HCT116 (cell line): Measurements from ENCODE around the gene RSAD2. TPM values are rescaled to one million over a fixed set of nuclear protein-coding genes. Genes with fewer than 3 reads are reported as not detected.

Source experiments
- ATAC-seq: fragments of 200-7000 bp; cut with Tn5 transposase; 2 replicates; pipeline ENCODE4 v1.9.1; 2020; ENCODE audit warnings: mild to moderate bottlenecking, moderate library complexity
- BruUV-seq: library from RNA; stranded (reverse); fragments of 400-500 nt; replicated peaks from 2 replicates; lab custom pipeline; 2021; lab: Mats Ljungman, UMichigan
- CTCF ChIA-PET: fragments of 300-600 bp; sonication (Branson Sonifier 250); formaldehyde crosslinking; loops from one replicate; lab custom pipeline; 2021; ENCODE audit warnings: antibody characterized with exemption; lab: Charles Lee
- POLR2A ChIA-PET: fragments of 300-600, 350-600 bp; sonication (Branson Sonifier 250); formaldehyde crosslinking; loops from one replicate; lab custom pipeline; 2021; ENCODE audit warnings: antibody characterized with exemption; lab: Charles Lee
- RAD21 ChIA-PET, 2 experiments: fragments of 300-600 bp; sonication (Branson Sonifier 250); formaldehyde crosslinking; loops; one replicate each; lab custom pipeline; 2023; ENCODE audit warnings: low total read pairs in 2 of 2; ENCODE audit not compliant: uncharacterized antibody in 2 of 2, unreplicated experiment in 2 of 2, low non-redundant PET in 1 of 2; lab: Charles Lee
- DNase-seq: peaks from one replicate; pipeline ENCODE4 v3.0.0-alpha.2; 2010; ENCODE audit warnings: low read depth, low spot score
- H2AFZ ChIP-seq: fragments of 200-600 bp; shearing (Covaris generic), sonication (generic); 2 replicates; pipeline ENCODE4 v1.6.1; 2017; ENCODE audit warnings: low read depth, mixed run types, mixed read lengths, antibody characterized with exemption, low read length; ENCODE audit not compliant: poor library complexity, severe bottlenecking
- H3K27ac ChIP-seq: 2 replicates; pipeline ENCODE4 v1.5.1; 2012; ENCODE audit warnings: low read depth, low read length
- H3K27me3 ChIP-seq: fragments of 200-600 bp; sonication (generic); 2 replicates; pipeline ENCODE4 v1.6.1; 2016; ENCODE audit warnings: mixed run types, low read length, mixed read lengths; ENCODE audit not compliant: insufficient read depth
- H3K36me3 ChIP-seq, 2 experiments: fragments of 200-500 bp in 1 of 2; fragments of 200-600 bp in 1 of 2; sonication (Bioruptor generic) in 1 of 2; sonication (generic) in 1 of 2; 2 replicates each; pipeline versions ENCODE4 v1.5.1 to v1.6.1; 2014 to 2016; ENCODE audit warnings: low read length in 2 of 2, inconsistent platforms in 1 of 2, mixed read lengths in 1 of 2, mixed run types in 1 of 2; ENCODE audit not compliant: insufficient read depth in 2 of 2, control insufficient read depth in 1 of 2
- H3K4me1 ChIP-seq, 2 experiments: fragments of 200-600 bp in 1 of 2; sonication (generic) in 1 of 2; 2 replicates each; pipeline versions ENCODE4 v1.5.1 to v1.6.1; 2012 to 2017; ENCODE audit warnings: low read length in 2 of 2, inconsistent platforms in 1 of 2, mild to moderate bottlenecking in 1 of 2, mixed read lengths in 1 of 2, mixed run types in 1 of 2, moderate library complexity in 1 of 2; ENCODE audit not compliant: insufficient read depth in 2 of 2, control insufficient read depth in 1 of 2
- H3K4me2 ChIP-seq: fragments of 200-600 bp; sonication (generic); 2 replicates; pipeline ENCODE4 v1.6.1; 2017; ENCODE audit warnings: mixed run types, low read length, mixed read lengths
- H3K4me3 ChIP-seq, 2 experiments: fragments of 200-600 bp in 1 of 2; sonication (generic) in 1 of 2; replicated peaks in 1 of 2; 2 replicates each; pipeline ENCODE4 v1.5.1; 2011 to 2016; ENCODE audit warnings: low read length in 2 of 2, control low read depth in 1 of 2, low read depth in 1 of 2, mild to moderate bottlenecking in 1 of 2, mixed read lengths in 1 of 2, mixed run types in 1 of 2
- H3K79me2 ChIP-seq: fragments of 200-600 bp; sonication (generic); 2 replicates; pipeline ENCODE4 v1.6.1; 2017; ENCODE audit warnings: mild to moderate bottlenecking, mixed run types, low read length, moderate library complexity, mixed read lengths; ENCODE audit not compliant: insufficient read depth
- H3K9ac ChIP-seq: fragments of 200-600 bp; sonication (generic); 2 replicates; pipeline ENCODE4 v1.6.1; 2016; ENCODE audit warnings: low read length, mixed read lengths
- H3K9me2 ChIP-seq: fragments of 200-600 bp; sonication (generic), shearing (Covaris generic); 2 replicates; pipeline ENCODE4 v1.6.1; 2017; ENCODE audit warnings: mixed run types, mild to moderate bottlenecking, moderate library complexity; ENCODE audit not compliant: insufficient read depth
- H3K9me3 ChIP-seq, 2 experiments: fragments of 200-500 bp in 1 of 2; fragments of 200-600 bp in 1 of 2; sonication (Bioruptor generic) in 1 of 2; sonication (generic) in 1 of 2; 2 replicates each; pipeline ENCODE4 v1.6.1; 2014 to 2017; ENCODE audit warnings: low read length in 2 of 2, mixed read lengths in 2 of 2, inconsistent platforms in 1 of 2, low read depth in 1 of 2, mild to moderate bottlenecking in 1 of 2, mixed run types in 1 of 2, moderate library complexity in 1 of 2; ENCODE audit not compliant: control insufficient read depth in 1 of 2, insufficient read depth in 1 of 2
- H4K20me1 ChIP-seq: fragments of 200-600 bp; sonication (generic), shearing (Covaris generic); 2 replicates; pipeline ENCODE4 v1.6.1; 2017; ENCODE audit warnings: mixed run types, mild to moderate bottlenecking, moderate library complexity; ENCODE audit not compliant: insufficient read depth
- CBX3 ChIP-seq: IDR thresholded peaks from 2 replicates; pipeline ENCODE4 v1.6.1; 2012; ENCODE audit warnings: low read depth
- CEBPB ChIP-seq: IDR thresholded peaks from 2 replicates; pipeline ENCODE4 v1.6.1; 2012; ENCODE audit warnings: low read depth
- EGR1 ChIP-seq: IDR thresholded peaks from 2 replicates; pipeline ENCODE4 v1.6.1; 2012; ENCODE audit warnings: low read depth
- EZH2 ChIP-seq: fragments of 200-600 bp; sonication (generic); IDR thresholded peaks from 2 replicates; pipeline ENCODE4 v1.6.1; 2017; ENCODE audit warnings: antibody characterized with exemption, mixed run types
- EZH2phosphoT487 ChIP-seq: fragments of 200-600 bp; IDR thresholded peaks from 2 replicates; pipeline ENCODE4 v1.6.1; 2018; ENCODE audit warnings: antibody characterized with exemption, borderline replicate concordance
- FOSL1 ChIP-seq: IDR thresholded peaks from 2 replicates; pipeline ENCODE4 v1.6.1; 2012; ENCODE audit warnings: low read depth
- JUND ChIP-seq: IDR thresholded peaks from 2 replicates; pipeline ENCODE4 v1.6.1; 2012
- POLR2A ChIP-seq: IDR thresholded peaks from 2 replicates; pipeline ENCODE4 v1.7.0; 2011; ENCODE audit warnings: borderline replicate concordance; ENCODE audit not compliant: insufficient read depth, insufficient read length; ENCODE audit errors: extremely low read depth
- POLR2AphosphoS5 ChIP-seq: IDR thresholded peaks from 2 replicates; pipeline ENCODE4 v1.6.1; 2011; ENCODE audit warnings: mild to moderate bottlenecking, low read depth, low read length, moderate library complexity
- RAD21 ChIP-seq: IDR thresholded peaks from 2 replicates; pipeline ENCODE4 v1.6.1; 2012; ENCODE audit warnings: low read depth, mild to moderate bottlenecking
- REST ChIP-seq: IDR thresholded peaks from 2 replicates; pipeline ENCODE4 v1.6.1; 2012; ENCODE audit warnings: low read depth
- SIN3A ChIP-seq: IDR thresholded peaks from 2 replicates; pipeline ENCODE4 v1.6.1; 2012; ENCODE audit warnings: low read depth
- SP1 ChIP-seq: IDR thresholded peaks from 2 replicates; pipeline ENCODE4 v1.6.1; 2012; ENCODE audit warnings: low read depth
- SRF ChIP-seq: IDR thresholded peaks from 2 replicates; pipeline ENCODE4 v1.6.1; 2012; ENCODE audit warnings: low read depth
- TCF7L2 ChIP-seq: IDR thresholded peaks from 2 replicates; pipeline ENCODE4 v1.7.0; 2011; ENCODE audit warnings: borderline replicate concordance, inconsistent platforms; ENCODE audit not compliant: insufficient read depth, insufficient read length; ENCODE audit errors: extremely low read depth
- YY1 ChIP-seq: IDR thresholded peaks from 2 replicates; pipeline ENCODE4 v1.6.1; 2011; ENCODE audit warnings: low read length, low read depth, moderate library complexity, mild to moderate bottlenecking; ENCODE audit not compliant: insufficient replicate concordance; ENCODE audit errors: extremely low read depth
- ZFX ChIP-seq: fragments of 450-650 bp; IDR thresholded peaks from 2 replicates; pipeline ENCODE4 v1.6.1; 2017
- ZNF274 ChIP-seq: fragments of 200-500 bp; sonication (Bioruptor generic); IDR thresholded peaks from 2 replicates; pipeline ENCODE4 v1.6.1; 2014; ENCODE audit warnings: mild to moderate bottlenecking, low read depth, low read length, inconsistent platforms
- intact Hi-C: fragments of 100-400 bp; cut with micrococcal nuclease; formaldehyde crosslinking; loops from 2 replicates; pipeline ENCODE4 v1.10.0; 2022
- total RNA-seq: library from RNA; stranded (reverse); gene quantifications from one replicate; pipeline ENCODE4 v1.2.1, GENCODE V29; 2021; ENCODE audit not compliant: unreplicated experiment
- TF ChIP-seq, protein P1 (sequence below), 3 experiments: fragments of 200-600 bp in 1 of 3; sonication (generic) in 1 of 3; IDR thresholded peaks in 2 of 3; conservative IDR thresholded peaks in 1 of 3; 2 replicates each; pipeline ENCODE4 v1.5.1; 2012 to 2017; ENCODE audit warnings: low read depth in 2 of 3, low read length in 2 of 3, antibody characterized with exemption in 1 of 3, borderline replicate concordance in 1 of 3, control low read depth in 1 of 3, mild to moderate bottlenecking in 1 of 3, mixed read lengths in 1 of 3, mixed run types in 1 of 3, moderate library complexity in 1 of 3; ENCODE audit not compliant: insufficient read depth in 1 of 3

RSAD2 gene
- total RNA-seq, 1 experiment from 2014 or later, result not detected

GRCh38 chr2:6937582-6937981, 60.0 kb downstream of the RSAD2 start:
- H3K27me3 ChIP-seq, result no peaks in the 10 kb centered on the region
- H3K9me2 ChIP-seq, result no peaks in the 10 kb centered on the region
- intact Hi-C loops, result no loop called here
- H3K79me2 ChIP-seq, result peaks cover 5% of the 10 kb centered on the region; the same call in 1 of the 2 replicates
- no peak overlapping the region for H3K4me3 ChIP-seq
- H3K4me1 ChIP-seq, result no peaks in the 10 kb centered on the region
- no peak overlapping the region for H3K4me2 ChIP-seq
- no peak overlapping the region for H3K9ac ChIP-seq
- ATAC-seq, result no peak
- no peak overlapping the region for H2AFZ ChIP-seq
- no peaks in the 10 kb centered on the region for H4K20me1 ChIP-seq
- CTCF ChIA-PET, result no interaction called here
- POLR2A ChIA-PET, result no interaction called here
- no peak overlapping the region for H3K27ac ChIP-seq
- no peaks in the 10 kb centered on the region for H3K36me3 ChIP-seq
- no peaks in the 10 kb centered on the region for H3K9me3 ChIP-seq
- BruUV-seq, result no TSS peak
- no peak for TF ChIP-seq EGR1
- TF ChIP-seq POLR2A, result no peak
- no peak for TF ChIP-seq FOSL1
- no peak for TF ChIP-seq ZFX
- TF ChIP-seq, protein P1, sequence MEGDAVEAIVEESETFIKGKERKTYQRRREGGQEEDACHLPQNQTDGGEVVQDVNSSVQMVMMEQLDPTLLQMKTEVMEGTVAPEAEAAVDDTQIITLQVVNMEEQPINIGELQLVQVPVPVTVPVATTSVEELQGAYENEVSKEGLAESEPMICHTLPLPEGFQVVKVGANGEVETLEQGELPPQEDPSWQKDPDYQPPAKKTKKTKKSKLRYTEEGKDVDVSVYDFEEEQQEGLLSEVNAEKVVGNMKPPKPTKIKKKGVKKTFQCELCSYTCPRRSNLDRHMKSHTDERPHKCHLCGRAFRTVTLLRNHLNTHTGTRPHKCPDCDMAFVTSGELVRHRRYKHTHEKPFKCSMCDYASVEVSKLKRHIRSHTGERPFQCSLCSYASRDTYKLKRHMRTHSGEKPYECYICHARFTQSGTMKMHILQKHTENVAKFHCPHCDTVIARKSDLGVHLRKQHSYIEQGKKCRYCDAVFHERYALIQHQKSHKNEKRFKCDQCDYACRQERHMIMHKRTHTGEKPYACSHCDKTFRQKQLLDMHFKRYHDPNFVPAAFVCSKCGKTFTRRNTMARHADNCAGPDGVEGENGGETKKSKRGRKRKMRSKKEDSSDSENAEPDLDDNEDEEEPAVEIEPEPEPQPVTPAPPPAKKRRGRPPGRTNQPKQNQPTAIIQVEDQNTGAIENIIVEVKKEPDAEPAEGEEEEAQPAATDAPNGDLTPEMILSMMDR (IDR thresholded peaks at IDR 0.05 in 2 of 3, conservative IDR thresholded peaks at IDR 0.05 in 1 of 3; ENCODE audit: borderline replicate concordance in 1 of 3, insufficient read depth in 1 of 3, low read depth in 2 of 3, low read length in 2 of 3), result no peak
- no peak for TF ChIP-seq SIN3A
- no peak for TF ChIP-seq YY1
- TF ChIP-seq CBX3, result no peak
- no peak for TF ChIP-seq JUND
- TF ChIP-seq CEBPB, result no peak
- no peak for TF ChIP-seq REST
- no peak for TF ChIP-seq ZNF274
- TF ChIP-seq EZH2phosphoT487, result no peak
- no peak for TF ChIP-seq RAD21
- no peak for TF ChIP-seq EZH2
- TF ChIP-seq TCF7L2, result no peak
- TF ChIP-seq SRF, result no peak
- no peak for TF ChIP-seq SP1
- TF ChIP-seq POLR2AphosphoS5, result no peak
- TF ChIP-seq, all 23 proteins: peak for 0
- RAD21 ChIA-PET, result no interaction called here
- no peak for DNase-seq
